Stimulated activated CD4-positive, alpha-beta T cell treated with anti-CD3 and anti-CD28 coated beads, Interleukin-12 subunit alpha, Interleukin-12 subunit beta, amount 100 ng/mL, for 24 hours (primary cell): ENCODE measurements around the gene JMJD4.

Experiments used
- DNase-seq, 2 experiments: peaks; one replicate each; pipeline ENCODE4 v3.0.0-alpha.2; 2020; ENCODE audit warnings: low read depth in 2 of 2

Gene JMJD4

DNA sequence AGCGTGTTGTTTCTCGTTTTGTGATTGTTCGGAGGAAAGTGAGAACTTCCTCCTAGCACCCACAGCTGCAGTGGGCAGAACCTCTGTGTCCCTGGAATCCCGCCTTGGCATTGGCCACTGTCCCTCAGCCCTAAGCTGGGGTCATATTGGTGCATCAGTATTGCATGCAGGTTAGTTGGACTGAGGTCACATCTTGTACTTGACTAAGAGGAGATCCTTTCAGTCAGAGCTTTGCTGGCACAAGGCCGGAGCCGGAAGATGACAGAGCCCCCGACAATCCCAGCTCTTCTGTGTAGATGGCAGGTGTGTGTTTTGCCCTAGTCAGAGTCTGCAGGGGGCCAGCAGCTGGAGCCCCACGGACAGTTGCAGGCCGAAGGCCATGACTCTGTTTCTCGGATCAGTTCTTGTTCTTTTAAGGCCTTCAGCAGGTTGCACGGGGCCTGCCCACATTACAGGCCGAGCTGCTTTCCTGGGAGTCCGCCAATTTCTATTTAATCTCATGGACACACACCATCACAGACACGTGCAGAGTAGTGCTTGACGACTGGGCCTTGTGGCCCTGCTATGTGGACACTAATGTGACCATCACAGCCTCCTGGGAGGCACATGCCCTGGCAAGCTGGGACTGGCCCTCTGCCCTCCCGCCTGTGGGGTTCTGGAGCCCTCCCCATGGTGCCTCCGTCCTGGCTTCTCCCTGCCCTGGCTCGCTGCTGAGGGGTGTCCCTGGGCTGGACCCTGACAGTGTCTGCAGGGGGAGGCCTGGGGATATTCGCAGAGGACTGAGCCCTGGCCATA, 15.0 kb upstream of the JMJD4 start:
- DNase-seq = no peak

DNA sequence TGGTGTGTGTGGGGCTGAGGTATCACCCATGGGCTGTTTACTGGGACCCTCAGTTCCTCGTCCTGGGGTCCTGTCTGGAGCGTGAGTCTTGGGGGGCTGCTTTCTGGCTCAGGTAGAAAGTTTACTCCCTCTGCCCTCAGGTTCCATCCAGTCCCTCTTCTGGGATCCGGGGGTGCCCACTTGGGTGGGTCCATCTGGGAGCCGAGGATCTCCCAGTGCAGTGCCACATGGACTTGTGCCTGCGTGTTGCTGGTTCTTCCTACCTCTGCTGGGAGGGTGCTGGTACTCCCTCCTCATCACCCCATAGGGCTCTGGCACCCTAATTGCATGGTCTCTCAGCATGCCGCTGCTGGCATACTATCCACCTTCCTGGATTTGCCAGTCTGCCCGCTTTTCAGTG, 14.1 kb upstream of the JMJD4 start:
- DNase-seq = no peak

DNA sequence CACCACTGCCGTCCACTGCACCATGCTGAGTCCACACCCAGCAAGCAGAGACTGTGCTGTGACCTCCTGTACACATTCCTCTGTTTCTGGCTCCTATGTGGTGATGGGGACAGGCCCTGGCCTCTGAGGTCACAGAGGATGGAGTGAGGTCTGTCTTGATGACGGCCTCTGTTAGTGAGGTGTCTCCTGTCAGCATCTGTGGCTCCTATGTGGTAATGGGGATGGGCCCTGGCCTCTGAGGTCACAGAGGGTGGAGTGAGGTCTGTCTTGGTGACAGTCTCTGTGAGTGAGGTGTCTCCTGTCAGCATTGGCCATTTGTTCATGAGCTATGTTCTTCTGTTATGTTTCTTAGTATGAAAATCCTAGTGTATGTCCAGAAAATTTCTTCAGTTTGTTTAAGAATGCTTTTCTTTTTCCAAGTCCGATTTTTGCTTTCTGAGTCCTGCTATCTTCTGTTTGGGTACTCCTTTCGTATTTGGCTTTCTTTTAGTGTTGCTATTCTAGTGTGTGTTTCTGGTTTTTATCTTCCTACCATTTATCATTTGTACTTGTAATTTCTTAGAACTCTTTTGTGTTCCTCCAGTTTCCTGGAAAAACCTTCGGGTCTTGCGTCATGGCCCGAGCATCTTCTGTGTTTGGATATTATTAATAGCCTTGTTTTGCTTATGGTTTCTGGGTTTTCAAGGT, 13.5 kb upstream of the JMJD4 start:
- DNase-seq = no peak

DNA sequence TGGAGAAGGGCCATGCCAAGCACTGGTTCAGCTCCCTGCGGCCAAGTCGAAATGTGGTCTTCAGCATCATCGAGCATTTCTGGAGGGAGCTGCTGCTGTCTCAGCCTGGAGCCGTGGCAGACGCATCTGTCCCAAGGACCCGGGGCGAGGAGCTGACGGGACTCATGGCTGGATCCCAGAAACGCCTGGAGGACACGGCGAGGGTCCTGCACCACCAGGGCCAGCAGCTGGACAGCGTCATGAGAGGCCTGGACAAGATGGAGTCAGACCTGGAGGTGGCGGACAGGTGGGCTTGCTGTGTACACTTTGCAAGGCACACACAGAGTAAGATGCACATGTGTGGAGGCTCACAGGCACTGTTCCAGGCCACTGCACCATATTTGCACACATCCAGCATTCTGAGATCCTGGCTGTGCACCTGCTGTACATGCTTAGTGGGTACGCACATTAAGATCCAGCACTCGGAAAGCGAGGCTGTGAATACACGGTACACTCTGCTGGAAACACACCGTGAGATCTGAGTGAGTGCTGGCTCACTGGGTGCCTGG, 12.9 kb upstream of the JMJD4 start:
- DNase-seq = no peak

DNA sequence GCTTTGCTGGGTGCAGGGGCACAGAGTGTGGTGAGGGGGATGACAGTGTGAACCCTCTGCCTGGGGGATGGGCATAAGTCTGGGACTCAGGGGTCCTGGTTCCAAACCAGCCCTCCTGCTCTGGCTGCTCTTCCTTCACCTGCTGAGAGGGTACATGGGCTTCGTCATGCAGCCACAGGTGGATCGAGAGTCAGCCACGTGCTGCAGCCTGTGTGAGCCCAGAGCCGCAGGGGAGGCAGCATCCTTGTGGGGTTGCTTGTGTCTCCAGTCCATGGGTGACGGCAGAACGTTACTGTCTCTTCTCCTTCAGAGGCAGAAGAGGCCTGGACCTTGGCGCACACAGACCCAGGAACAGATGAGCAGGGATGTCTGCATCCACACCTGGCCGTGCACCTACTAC, 12.3 kb upstream of the JMJD4 start:
- DNase-seq = no peak

DNA sequence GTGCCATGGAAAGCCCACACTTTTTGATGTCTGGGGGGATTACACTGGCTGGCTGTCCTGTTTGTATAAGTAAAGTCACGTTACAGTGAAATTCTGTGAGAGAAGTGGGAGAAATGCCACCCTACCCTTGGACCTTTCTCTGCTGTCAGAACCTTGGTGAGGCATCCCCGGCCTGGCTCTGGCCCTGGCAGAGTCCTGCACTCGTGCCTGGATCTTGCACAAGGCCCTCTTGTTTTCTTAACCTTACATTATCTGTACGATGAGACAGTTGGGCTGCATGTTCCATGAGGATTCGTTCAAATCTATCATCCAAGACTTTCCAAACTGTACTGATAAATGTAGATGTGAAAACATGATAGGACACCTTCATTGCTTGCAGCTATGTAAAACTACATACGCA, 11.6 kb upstream of the JMJD4 start:
- no peak for DNase-seq

DNA sequence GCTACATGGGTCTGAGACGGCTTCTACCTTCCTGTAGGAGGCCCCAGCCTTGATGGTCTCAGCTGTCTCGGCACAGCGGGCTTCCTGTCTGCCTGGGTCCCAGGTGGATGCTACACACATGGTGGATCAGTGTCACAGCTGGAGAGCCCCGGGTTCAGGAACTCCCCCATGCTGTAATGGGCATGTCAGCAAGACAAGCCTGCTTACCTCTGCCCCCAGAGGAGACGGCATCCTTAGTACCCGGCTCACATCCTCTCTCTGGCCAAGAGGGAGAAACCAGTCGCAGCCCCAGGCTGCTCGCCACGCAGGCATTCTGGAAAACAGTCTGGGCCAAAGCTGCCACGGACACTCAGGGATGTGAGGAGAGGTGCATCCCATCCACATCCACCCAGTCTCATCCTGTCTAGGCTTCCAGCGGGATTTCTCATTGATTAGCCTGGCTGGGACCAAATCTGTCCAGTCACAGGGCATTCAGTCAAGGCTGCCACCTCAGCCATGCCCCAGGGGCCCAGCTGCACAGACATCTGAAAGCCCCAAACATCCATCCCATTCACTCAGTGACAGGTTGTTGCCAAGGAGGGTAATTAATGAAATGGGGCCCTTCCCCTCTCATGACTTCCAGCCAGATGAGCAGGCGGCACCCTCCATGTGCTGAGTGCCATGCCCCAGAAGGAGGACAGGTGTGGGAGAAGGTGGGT, 10.6 kb upstream of the JMJD4 start:
- no peak for DNase-seq

DNA sequence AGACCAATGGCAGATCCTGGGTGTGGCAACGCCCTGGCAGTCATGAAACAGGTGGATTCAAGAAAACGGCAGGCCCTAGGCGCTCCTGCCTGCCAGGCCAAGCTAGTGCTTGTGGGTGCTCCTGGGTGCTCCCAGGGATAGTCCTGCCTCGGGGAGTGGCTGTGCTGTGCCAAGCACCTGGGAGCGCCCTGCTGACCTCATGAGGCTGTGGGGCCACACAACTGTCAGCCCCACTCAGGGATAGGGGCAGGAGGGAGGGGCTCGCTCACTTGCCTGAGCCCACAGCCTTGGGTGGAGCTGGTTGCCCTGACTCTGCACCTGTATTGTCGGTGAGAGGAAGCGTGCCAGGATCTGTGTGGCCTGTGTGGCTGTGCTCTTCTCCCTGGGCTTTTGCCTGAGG, 9.6 kb upstream of the JMJD4 start:
- DNase-seq = no peak

DNA sequence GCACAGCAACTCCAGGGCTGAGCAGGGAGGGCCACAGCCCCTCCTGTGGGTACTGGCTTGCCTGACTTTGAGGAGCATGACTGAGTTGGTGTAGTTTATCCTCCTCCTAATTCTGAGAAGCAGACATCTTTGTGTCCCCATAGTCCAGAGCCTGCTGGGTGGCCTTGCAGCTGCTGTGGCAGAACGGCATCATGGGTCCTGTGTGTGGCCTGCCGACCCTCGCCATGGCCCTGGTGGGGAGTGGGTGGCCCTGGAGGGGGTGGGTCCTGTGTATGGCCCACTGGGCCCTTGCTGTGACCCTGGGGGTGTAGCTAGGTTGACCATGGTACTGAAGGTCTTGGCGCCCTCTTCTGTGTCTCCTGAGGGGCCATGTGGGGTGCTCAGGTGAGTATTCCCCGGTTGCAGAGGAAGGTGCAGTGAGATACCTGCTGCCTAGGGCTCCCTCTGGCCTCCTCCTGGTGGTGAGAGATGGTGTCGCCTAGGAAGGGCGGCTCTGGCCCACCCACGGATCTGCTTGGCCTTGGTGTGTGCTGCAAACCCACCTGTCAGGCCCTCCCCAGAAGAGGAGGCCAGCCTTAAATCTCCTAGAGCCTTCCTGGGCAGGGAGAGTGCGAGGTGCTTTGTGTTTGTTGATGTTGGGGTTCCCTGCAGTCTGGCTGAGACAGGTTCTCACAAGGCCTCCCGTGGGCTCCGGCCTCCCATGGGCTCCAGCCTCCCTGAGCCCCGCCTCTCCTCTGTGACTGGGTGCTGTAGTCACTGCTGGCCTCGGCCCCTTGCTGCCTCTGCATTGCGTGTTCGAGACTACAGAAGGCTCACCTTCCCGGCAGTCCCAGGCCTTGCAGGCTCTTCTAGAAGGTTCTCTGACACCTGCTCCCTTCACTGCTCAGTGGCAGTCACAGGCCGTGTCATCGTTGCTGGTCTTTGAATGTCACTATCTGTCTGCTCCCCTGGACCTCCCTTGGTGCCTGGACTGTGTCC, 7.9 kb upstream of the JMJD4 start:
- DNase-seq = no peak

DNA sequence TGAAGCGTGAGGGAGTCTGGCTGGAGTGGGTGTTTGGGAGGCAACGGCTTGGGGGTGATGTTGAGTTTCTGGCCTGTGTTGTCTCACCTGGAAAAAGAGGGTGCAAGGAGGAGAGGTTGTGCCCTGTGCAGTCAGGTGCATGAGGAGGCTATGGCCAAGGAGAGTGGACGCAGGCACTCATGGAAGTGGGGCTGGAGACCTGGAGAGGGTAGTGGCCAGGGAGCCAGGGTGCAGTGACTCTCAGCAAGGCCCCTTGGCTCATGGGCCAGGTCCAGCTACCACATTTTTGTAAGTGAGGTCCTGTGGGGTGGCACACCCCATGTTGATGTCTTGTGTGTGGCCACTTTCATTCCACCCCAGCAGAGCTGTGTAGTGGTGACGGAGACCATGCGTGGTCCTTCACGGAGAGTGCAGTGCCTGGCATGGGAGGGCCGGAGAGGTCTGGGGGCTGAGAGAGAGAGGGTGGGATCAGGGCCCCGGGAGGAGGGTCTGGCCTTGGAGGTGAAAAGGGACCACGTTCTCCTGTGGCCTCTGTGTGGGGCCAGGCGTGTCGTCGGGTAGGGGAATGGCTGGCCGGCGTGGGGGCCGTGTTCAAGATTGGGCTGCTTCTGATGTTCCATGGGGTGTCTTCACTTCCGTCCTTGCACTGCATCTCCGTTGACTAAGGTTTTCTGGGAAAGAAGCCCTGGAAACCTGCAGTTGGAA, 6.2 kb upstream of the JMJD4 start:
- no peak for DNase-seq

DNA sequence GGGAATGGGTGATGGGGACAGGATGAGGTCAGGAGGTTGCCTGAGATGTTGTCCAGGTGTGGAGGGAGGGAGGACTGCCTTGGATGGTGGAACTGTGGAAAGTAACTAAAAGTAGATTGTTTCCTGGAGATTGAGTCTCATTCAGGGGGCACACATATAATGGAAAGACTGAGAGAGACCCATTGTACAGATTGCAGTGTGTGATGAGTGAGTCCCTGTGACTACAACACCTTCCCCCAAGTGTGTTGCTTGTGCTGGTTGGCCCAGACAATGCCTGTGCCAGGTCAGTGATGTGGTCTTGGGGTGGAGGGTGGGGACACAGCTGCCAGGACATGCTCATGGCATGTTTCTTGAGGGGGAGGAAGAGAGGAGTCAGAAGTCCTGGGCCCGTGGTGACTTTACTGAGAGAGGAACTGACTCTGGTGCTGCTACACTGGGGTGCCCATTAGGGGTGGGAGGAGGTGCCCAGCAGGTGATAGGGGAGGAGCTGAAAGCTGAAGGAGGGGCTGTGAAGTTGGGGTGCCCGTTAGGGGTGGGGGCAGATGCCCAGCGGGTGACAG, 5.4 kb upstream of the JMJD4 start:
- no peak for DNase-seq

DNA sequence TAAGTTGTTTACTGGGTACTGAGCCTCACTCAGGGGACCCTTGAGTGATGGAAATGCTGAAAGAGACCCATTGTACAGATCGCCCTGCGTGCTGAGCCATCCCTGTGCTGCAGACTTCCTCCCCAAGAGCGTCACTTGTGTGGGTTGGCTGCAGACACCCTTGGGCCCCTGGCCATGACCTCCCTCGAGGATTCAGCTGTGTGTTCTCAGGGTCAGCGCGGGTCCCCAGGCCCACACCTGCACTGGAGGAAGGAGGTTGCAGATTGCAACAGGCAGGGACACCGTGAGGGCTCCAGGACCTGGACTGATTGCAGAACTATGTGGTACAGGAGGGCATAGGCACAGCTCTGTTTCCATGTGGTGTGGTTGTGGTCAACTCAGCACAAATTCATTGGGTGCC, 4.5 kb upstream of the JMJD4 start:
- no peak for DNase-seq

DNA sequence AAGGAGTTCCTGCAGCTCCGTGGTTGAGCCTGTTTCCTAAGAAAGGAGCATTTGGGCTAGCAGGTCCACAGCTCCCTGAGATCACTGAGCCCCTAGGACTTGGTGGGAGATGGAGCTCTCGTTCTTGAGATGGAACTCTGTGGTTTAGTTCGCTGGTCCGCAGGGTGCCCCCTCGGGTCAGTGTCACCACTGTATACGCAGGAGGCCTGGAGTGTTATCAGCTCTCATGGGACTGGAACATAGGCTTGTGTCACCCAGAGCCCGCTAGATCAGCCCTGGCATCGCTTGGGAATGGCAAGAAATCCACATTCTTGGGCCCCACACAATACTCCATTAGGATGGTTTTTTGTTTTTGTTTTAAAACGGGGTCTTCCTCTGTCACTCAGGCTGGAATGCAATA, 3.7 kb upstream of the JMJD4 start:
- no peak for DNase-seq

DNA sequence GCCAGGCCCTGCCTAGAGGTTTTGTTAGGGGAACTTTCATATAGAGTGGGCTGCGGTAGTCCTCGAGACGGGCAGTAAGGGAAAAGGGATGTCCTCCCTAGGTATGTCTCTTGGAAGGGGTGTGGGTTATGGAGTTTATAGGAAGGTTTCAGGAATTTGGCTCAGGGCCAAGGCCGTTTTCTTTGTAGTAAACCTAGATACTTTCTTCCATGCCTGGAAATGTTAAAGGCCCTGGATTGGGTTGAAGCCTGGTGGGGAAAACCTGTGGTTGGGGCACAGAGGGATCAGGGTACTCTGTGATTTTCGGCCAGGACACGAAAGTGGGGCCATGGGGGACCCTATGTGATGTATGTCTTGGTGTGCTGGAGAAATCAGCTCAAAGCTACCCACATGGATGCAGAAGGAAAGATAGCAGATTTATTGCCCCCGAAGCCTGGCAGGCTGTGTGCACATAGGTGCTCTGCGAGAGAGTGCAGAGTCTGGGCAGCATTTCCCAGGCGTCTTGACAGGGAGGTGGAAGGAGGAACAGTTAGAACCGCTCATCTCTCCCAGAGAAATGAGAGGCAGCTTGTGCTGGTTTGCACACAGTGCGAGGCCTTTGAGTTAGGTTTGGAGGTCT, 1.8 kb upstream of the JMJD4 start:
- DNase-seq = no peak

DNA sequence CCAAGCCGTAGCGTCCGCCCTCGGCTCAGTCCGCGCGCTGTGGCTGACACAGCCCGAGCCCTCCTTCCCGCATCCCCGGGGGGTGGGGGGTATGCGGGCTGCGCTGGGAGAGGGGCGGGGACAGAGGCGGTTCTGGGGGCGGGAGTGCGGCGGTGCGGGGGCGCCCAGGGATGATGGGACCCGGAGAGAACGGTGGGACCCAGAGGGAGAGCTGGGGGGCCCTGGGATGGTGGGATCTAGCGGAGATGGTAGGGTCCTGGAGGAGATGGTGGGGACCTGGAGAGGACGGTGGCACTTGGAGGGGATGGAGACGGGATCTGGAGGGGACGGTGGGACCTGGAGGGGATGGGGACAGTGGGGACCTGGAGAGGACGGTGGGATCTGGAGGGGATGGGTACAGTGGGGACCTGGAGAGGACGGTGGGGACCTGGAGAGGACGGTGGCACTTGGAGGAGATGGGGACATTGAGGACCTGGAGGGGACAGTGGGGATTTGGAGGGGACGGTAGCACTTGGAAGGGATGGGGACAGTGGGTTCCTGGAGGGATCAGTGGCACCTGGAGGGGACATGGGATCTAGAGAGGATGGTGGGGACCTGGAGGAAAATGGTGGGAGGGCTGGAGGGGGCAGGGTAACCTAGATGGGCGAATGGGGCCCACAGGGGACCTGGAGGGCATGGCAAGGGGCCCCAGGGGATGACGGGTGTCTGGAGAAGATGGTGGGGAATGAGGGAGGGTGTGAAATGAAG, 610 bp upstream of the JMJD4 start:
- no peak for DNase-seq

DNA sequence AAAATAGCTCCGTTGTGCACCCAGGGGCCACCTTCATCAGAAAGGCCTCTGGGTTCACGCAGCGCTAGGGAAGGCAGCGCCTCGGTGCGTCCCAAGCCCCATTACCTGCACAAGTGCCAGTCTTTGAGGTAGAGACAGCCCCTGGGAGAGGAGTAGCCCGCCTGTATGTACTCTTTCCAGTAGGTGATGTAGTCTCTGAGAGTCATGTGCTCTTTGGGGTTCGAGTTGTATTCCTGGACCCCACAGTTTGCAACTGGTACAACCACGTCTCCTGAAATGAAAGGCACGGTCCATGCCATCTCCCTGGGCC, 601 bp downstream of the JMJD4 start:
- no peak for DNase-seq

DNA sequence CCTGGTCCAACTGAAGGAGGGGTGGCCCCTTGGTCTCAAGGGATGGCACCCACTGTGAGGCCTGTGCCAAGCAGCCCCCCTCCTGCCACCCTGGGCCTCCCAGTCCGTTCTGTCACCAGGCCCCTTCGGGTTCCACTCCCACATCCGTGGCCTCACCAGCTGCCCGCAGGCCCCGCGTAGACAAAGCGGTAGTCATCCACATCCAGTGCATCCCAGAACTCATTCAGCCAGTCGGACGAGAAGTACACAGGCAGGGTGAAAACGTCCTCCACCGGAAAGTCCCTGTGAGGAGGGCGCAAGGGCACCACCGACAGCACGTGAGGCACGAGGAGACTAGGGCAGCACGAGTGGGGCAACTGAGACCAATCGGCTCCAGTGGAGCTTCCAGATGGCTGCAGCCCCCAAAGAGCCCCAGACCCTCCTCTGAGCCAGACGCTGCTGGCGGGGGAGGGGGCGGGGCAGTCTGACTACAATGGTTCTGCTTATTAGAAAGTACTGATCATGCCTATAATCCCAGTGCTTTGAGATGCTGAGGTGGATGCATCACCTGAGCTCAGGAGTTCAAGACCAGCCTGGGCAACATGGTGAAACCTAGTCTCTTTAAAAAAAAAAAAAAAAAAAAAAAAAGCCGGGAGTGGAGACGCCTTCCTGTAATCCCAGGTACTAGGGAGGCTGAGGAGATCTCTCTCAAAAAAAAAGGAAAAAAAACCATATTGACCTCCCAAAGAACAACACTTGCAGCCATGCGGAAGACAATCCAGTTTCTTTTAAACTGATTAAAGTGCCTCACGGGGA, 1.2 kb downstream of the JMJD4 start:
- no peak for DNase-seq

DNA sequence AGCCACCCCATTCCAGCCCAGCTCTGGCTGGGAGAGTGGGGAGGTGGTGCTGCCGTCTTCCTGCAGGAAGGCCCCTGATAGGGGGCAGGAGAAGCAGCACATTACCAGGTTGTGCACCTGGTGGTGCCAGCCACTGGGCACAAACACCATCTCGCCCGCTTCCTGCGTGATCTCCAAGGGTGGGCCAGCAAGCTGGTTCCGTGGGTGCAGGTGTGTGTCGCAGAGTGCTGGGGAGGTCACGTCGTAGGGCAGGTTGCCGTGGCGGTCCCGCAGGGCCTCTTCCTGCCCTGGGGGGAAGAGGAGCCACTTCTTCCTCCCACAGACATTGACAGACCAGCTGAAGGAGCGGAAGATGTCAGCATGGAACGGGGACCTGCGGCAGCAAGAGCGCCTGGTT, 1.8 kb downstream of the JMJD4 start:
- DNase-seq = no peak
